Progenitor cell of endocrine pancreas (in vitro differentiated cells): ENCODE measurements around the gene CACNA1F. TPM values are rescaled to one million over a fixed set of nuclear protein-coding genes. Genes with fewer than 3 reads are reported as not detected.

Experiments
- DNase-seq: peaks from one replicate; pipeline ENCODE4 v3.0.0; 2021; ENCODE audit warnings: low spot score; ENCODE audit not compliant: unreplicated experiment
- H3K27ac Mint-ChIP-seq: 2 replicates; pipeline ENCODE4 v1.8.0; 2021; ENCODE audit warnings: mild to moderate bottlenecking, moderate library complexity, mixed read lengths
- H3K27me3 Mint-ChIP-seq: 2 replicates; pipeline ENCODE4 v1.8.0; 2021; ENCODE audit warnings: mixed read lengths
- H3K36me3 Mint-ChIP-seq: 2 replicates; pipeline ENCODE4 v1.8.0; 2022; ENCODE audit warnings: mixed read lengths; ENCODE audit not compliant: insufficient read depth
- H3K4me1 Mint-ChIP-seq: 2 replicates; pipeline ENCODE4 v1.8.0; 2021; ENCODE audit warnings: low read depth, mixed read lengths
- H3K4me3 Mint-ChIP-seq: 2 replicates; pipeline ENCODE4 v1.8.0; 2021; ENCODE audit warnings: low read depth, mild to moderate bottlenecking, moderate library complexity, mixed read lengths
- H3K9me3 Mint-ChIP-seq: 2 replicates; pipeline ENCODE4 v1.8.0; 2021; ENCODE audit warnings: low read depth, mixed read lengths
- CTCF ChIP-seq: fragments of 200-600 bp; sonication (generic); IDR thresholded peaks from one replicate; pipeline ENCODE4 v1.5.0; 2021; ENCODE audit warnings: antibody characterized with exemption, mild to moderate bottlenecking; ENCODE audit not compliant: unreplicated experiment
- total RNA-seq: library from RNA; stranded (reverse); gene quantifications from 2 replicates; pipeline ENCODE4 v1.2.1, GENCODE V29; 2021

CACNA1F gene
- total RNA-seq, 1 donor from 2014 or later, result 0.19 TPM

DNA sequence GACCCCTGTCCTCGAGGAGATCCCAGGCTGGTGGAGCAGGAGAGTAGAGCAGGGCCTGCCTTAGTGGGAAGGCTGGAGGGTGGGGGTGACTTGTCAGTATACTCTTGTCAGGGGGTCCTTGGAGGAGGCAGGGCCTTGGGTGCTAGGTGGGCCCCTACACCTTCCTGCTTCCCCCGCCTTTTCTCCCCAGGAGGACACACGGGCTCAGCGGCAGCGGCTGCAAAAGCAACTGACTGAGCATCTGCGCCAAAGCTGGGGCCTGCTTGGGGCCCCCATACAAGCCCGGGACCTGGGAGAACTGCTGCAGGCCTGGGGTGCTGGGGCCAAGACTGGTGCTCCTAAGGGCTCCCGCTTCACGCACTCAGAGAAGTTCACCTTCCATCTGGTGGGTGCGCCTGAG, 13.4 kb upstream of the CACNA1F start:
- no peaks in the 10 kb centered on the region for H3K27me3 Mint-ChIP-seq
- H3K36me3 Mint-ChIP-seq, result peaks cover 2% of the 10 kb centered on the region
- no peaks in the 10 kb centered on the region for H3K4me1 Mint-ChIP-seq
- no peak overlapping the region for H3K27ac Mint-ChIP-seq
- no peak overlapping the region for H3K4me3 Mint-ChIP-seq
- TF ChIP-seq CTCF, result no peak
- peaks cover 9% of the 10 kb centered on the region for H3K9me3 Mint-ChIP-seq
- DNase-seq, result no peak

GRCh38 chrX:49244207-49244606, 11.1 kb upstream of the CACNA1F start:
- H3K9me3 Mint-ChIP-seq, result peaks cover 6% of the 10 kb centered on the region
- no peak overlapping the region for H3K27ac Mint-ChIP-seq
- DNase-seq, result no peak
- H3K27me3 Mint-ChIP-seq, result no peaks in the 10 kb centered on the region
- no peaks in the 10 kb centered on the region for H3K4me1 Mint-ChIP-seq
- H3K4me3 Mint-ChIP-seq, result no peak overlapping the region
- TF ChIP-seq CTCF, result no peak
- H3K36me3 Mint-ChIP-seq, result peaks cover 4% of the 10 kb centered on the region

- no peak for TF ChIP-seq CTCF
- no peak overlapping the region for H3K27ac Mint-ChIP-seq
- no peak overlapping the region for H3K4me3 Mint-ChIP-seq
- peaks cover 3% of the 10 kb centered on the region for H3K9me3 Mint-ChIP-seq
- H3K27me3 Mint-ChIP-seq, result no peaks in the 10 kb centered on the region
- no peak for DNase-seq
- H3K4me1 Mint-ChIP-seq, result no peaks in the 10 kb centered on the region
- H3K36me3 Mint-ChIP-seq, result peaks cover 4% of the 10 kb centered on the region
Measured at GRCh38 chrX:49243166-49243565, 10.0 kb upstream of the CACNA1F start.

GRCh38 chrX:49242545-49243066, 9.5 kb upstream of the CACNA1F start:
- Mint-ChIP-seq H3K27me3 (no peaks in the 10 kb centered on the region), H3K36me3 (peaks cover 4% of the 10 kb centered on the region), H3K9me3 (peaks cover 3% of the 10 kb centered on the region), H3K4me1 (no peaks in the 10 kb centered on the region), H3K4me3 (no peak overlapping the region), H3K27ac (no peak overlapping the region)
- DNase-seq, result no peak
- TF ChIP-seq CTCF, result no peak

GRCh38 chrX:49238735-49239134, 5.6 kb upstream of the CACNA1F start:
- no peak for DNase-seq
- H3K27me3 Mint-ChIP-seq, result no peaks in the 10 kb centered on the region
- peaks cover 2% of the 10 kb centered on the region for H3K4me1 Mint-ChIP-seq
- no peak overlapping the region for H3K27ac Mint-ChIP-seq
- TF ChIP-seq CTCF, result no peak
- peaks cover 3% of the 10 kb centered on the region for H3K36me3 Mint-ChIP-seq
- H3K9me3 Mint-ChIP-seq, result peaks cover 6% of the 10 kb centered on the region
- no peak overlapping the region for H3K4me3 Mint-ChIP-seq
